ELF-1 (cell line): ENCODE measurements around the gene P2RX6.
"Not testable (repeated sequence)": the region's sequence is repeated elsewhere in the genome, so short reads cannot be mapped to it uniquely, and the experiment has no call there.

ENCODE experiments used
- DNase-seq: peaks from one replicate; pipeline ENCODE4 v3.0.0-alpha.2; 2016; ENCODE audit warnings: low read depth, low spot score

P2RX6 gene

DNA sequence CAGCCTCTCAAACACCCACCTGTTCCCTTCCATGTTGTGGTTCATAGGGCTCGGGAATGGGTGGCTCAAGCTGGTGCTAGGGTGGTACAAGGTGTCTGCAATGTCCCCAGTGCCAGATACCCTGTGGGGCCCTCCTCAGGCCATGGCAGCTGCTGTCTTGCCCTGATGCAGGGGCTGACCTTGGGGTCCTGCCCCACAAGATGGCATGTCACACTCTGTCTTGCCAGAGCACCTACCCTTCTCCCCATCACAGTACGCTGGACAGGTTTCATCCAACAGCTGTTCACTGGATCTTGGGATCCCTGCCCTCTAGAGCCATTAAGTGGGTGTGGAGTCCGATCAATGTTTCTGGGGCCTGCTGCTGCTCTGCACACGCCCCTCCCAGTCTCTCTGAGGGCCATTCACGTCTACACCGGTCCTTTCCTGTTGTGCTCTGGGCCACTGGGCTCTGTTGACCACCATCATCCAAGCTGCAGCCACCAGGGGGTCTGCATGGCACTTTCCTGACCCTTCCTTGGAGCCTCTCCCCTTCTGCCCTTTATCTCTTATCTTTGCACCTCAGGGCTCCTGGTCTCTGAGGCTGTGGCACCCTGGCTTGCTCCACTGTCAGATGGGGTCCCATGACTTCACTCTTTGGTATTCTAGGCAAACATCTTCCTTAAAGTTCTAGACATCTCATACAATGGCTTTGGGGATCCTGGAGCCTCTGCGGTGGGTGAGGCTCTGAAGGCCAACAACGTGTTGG lies 37.9 kb downstream of the P2RX6 start:
- no peak for DNase-seq

- no peak for DNase-seq
Observed at GRCh38 chr22:21054046-21054713, 39.2 kb downstream of the P2RX6 start.

DNA sequence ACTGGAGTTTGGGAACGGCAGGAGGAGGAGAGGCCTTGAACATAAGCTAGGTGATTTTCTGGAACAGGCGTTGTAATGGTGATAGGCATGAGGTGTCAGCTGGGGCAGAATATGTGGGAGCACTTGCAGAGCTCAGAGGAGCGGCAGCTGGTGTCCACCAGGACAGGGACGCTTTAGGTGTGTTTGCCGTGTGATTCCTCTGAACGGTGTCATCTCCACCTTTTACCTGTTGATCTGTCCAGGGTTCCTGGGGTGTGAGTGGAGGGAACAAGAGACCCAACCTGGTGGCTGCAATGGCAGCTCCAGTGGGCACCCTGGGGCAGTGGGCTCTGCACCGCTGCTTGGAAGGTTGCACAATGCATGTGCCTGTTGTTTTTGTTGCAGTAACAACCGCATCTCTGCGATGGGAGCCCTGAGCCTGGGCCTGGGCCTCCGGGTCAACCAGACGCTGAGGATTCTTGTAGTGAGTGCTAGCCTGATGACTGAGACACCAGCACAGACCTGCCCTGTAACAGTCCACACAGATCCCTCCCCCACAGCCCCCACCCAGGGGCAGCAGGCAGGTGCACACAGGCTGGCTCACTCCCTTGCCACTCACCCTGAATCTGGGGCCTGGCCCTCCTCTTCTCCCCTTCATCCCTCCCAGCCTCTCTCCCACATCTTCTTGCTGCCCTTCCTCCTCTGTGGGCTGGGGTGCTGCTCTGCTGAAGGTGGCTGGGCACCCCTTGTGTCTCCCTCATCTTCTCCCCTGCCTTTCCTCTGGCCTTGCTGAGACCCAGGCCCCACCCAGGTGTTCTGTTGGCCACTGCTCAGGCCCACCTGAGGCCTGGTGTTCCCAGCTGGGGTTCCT lies 40.0 kb downstream of the P2RX6 start:
- no peak for DNase-seq

GRCh38 chr22:21055564-21055834 lies 40.5 kb downstream of the P2RX6 start:
- no peak for DNase-seq

GRCh38 chr22:21055880-21056319 lies 40.9 kb downstream of the P2RX6 start:
- no peak for DNase-seq

- DNase-seq = not testable (repeated sequence)
Observed at GRCh38 chr22:21060363-21060762, 45.4 kb downstream of the P2RX6 start.

DNA sequence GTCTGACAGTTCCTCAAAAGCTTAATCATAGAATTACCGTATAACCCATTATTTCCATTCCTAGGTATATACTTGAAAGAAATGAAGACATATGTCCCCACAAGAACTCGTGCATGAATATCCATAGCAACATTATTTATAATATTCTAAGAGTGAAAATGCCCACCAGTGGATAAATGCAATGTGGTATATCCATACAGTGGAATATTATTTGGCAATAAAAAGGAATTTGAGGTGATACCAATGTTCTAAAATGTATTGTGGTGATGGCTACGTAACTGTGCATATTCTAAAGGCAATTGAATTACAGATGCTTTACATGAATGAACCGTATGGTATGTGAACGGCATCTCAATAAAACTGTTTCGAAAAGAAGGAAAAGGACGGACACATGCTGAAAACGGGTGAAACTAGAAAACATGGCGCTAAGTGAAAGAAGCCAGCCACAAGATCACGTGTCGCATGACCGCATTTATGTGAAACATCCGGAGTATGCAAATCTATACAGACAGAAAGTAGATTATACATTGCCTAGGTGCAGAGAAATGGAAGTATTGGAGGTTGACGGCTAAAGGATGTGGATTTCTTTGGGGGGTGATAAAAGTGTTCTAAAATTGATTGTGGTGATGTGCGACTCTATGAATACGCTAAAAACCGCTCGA lies 46.8 kb downstream of the P2RX6 start:
- not testable (repeated sequence) for DNase-seq

GRCh38 chr22:21064425-21064824 lies 49.5 kb downstream of the P2RX6 start:
- DNase-seq = not testable (repeated sequence)

- DNase-seq = no peak
Observed at GRCh38 chr22:21064917-21065864, 50.2 kb downstream of the P2RX6 start.

DNA sequence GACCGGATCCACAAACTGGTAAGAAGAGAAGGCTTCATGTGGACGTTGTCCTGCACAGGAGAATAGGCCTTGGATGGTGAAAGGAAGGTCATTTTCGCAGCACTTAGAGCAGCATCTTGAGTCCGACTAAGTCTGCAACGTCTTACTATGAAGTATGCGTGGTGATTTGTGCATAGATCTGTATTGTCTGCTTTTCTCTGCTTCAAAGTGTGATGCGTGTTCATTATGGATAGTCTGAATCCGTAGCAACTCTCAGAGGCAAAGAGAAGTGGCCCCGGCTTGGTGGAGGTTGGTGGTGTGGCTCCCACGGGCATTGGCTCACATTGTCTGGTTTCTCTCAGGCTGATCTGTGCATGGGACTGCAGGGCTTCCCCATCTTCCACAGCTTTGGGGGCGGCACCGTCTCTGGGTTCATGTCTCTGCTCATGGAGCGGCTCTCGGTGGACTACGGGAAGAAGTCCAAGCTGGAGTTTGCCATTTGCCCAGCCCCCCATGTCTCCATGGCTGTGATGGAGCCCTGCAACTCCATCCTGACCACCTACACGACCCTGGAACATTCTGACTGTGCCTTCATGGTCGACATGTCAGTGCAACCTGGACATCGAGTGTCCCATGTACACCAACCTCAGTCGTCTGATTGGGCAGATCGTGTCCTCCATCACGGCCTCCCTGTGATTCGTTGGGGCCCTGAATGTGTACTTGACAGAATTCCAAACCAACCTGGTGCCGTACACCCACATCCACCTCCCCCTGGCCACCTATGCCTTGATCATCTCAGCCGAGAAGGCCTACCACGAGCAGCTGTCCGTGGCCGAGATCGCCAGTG lies 52.3 kb downstream of the P2RX6 start:
- DNase-seq = no peak

DNA sequence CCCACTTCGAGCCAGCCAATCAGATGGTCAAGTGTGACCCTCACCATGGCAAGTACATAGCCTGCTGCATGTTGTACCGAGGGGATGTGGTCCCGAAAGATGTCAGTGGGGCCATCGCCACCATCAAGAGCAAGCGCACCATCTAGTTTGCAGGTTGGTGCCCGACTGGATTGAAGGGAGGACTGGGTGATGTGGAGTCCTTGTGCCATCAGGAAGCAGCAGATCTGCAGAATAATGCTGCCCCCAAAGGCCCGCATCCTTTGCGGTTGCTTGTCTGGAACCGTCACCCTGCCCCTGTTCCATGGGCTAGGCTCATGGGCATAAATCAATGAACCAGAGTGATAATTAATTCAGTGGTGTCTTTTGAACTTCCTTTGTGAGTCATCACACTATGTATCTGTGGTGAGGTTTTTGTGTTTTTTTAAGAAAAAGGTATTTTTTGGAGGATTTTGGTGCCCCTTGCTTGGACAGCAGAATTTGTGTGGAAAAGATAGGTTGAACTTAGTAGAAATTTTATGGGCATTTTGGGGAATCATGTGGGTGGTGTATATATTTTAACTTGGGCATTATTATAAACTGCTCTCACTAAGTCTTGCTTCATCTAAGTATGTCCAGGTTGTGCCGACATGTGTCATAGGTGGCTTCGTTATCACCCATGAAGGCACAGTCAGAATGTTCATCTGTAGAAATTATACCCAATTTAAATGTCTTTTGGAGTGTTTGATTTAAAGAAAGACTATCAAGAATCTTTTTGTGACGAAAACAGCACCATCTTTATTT lies 53.1 kb downstream of the P2RX6 start:
- no peak for DNase-seq

DNA sequence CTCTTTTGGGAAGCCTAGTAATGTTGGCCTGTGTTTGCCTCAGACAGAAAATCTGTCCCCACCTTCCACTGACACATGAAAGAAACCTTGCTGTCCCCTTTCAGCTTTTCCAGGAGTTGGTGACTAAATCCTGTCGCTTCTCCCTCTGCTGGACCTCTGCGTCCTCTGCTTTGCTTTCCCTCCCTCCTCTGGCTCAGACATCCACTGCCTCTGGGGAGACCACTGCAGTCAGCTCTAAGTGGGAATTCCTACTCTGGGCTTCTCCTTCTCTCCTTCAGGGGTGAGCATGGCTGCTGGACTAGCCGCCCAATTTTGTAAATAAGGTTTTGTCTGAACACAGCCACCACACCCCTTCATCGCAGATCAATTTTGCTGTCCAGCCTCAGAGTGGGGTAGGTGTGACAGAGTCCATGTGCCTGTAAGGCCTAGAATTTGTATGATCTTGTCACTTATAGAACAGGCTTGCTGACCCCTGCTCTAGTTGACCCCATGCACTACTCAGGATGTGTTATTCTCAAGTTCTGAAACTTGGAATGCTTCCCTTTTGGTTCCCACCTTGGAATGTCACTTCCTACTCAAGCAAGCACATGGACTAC lies 53.8 kb downstream of the P2RX6 start:
- DNase-seq = no peak

- no peak for DNase-seq
Observed at GRCh38 chr22:21069375-21069774, 54.4 kb downstream of the P2RX6 start.

DNA sequence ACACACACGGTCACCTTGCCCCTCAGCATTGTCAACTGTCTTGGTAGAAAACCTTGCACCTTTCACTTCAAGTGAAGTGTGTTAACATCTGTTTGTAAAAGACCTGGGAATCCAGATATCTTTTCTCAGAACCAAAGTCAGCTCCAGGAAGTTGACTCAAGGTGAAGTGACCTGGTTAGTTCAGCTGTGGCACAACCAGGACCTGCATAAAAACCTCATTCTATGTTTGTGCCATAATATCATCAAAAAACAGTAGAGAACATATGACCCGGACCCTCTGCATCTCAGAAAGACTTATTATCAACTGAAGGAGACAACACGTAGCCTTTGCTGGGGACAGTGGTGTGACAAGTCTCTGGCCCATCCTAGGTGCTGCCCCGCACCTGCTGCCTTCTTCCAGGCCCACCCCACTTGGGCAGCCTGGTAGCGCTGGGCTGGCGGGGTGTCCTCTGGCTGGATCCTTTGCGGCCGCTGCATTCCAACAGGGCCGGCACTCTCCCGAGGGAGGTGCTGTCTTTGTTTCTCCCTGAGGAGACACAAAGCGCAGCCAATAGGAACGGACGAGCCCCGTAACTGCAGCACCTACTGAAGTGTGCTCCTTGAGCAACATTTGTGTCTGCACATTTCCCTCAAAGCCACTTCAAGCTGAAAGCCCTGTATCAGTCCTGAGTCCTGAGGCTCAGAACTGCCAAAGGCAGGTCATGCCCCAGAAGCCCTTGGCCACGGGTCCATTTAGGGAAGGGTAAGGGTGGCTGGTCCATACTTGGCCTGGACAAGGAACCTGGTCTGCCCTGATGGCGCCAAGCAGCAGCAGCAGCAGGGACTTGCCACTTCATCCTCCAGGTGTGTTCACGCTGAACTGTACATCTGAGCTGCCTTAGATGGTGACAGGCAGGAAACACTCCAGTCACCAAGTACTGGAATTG lies 56.0 kb downstream of the P2RX6 start:
- DNase-seq = no peak

DNA sequence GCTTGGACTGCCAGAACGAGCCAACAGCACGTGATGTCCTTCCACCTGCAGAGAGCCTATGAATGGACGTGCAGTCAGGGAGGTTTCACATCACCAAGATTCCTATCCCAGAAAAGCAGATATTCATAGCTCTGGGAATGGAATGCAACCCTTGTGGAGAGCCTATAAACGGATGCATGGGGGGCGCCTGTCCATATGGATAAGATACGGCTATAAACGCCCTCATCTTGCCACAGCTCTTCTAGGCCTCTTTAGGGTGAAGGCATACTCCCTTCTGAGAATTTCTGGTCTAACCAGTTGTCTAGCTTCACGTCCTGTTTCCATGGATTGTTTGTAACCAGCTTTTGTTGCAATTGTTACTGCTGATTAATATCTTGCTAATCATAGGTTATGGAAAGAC lies 56.8 kb downstream of the P2RX6 start:
- not testable (repeated sequence) for DNase-seq

DNA sequence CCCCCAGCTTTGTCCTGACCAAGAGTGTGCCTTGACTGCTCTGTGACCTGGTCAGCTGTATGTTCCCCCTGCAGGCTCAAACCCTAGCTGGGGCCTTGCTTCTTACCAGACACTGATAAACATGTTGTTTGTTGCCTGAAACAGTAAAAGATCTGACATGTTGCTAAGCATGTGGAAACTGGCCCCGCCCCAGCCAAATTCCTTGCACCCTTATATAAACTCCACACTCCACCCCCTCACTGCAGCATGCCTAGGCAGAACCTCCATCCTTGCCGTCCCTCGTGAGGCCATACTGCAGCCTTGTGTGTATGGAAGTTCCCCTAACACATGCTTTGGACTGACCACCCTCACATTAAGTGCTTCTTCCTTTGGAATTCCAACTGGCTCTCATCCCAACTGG lies 58.1 kb downstream of the P2RX6 start:
- DNase-seq = no peak

- DNase-seq = no peak
Observed at GRCh38 chr22:21073482-21073881, 58.5 kb downstream of the P2RX6 start.
